ENCODE measurements around the gene TNP1. TPM values are rescaled to one million over a fixed set of nuclear protein-coding genes. Genes with fewer than 3 reads are reported as not detected.

Gene TNP1, protein sequence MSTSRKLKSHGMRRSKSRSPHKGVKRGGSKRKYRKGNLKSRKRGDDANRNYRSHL
- not detected in 2 replicates for total RNA-seq

DNA sequence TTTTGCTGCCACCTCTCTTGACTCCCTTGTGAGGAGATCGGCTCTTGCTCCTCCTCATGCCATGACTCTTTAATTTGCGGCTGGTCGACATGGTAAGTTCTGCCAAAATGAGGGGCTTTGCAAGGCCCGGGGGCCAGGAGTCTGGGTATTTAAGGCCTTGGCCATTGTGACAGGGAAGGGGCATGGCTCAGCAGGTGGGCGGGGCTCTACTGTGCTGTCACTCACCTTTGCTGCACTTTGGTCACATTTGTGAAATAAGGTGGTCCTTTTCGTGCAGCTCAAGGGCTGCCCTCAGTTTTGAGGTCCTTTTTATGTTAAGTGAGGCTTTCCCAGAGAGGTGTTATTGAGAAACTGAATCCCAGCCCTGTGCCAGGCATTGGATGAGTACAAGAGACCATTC, at the start of gene TNP1:
Gene TNP1 (minus strand): TSS at position 121 of the 400 bp plus-strand sequence. CDS start 30 bp downstream, at position 91.

Other genes with a start within 250 kb of the TNP1 start
- 15.9 and 29.8 TPM in 2 replicates for gene IGFBP2, start 226.6 kb downstream of the TNP1 start, total RNA-seq
- 2.9 and 15.9 TPM in 2 replicates for gene IGFBP5, start 164.5 kb downstream of the TNP1 start, total RNA-seq

Measured in cardiac atrium fibroblast (primary cell).